ENCODE measurements around the gene GALR3. TPM values are rescaled to one million over a fixed set of nuclear protein-coding genes. Genes with fewer than 3 reads are reported as not detected.
"Not testable (repeated sequence)": the region's sequence is repeated elsewhere in the genome, so short reads cannot be mapped to it uniquely, and the experiment has no call there.

The GALR3 gene
- total and polyA plus RNA-seq, 5 experiments from 2014 or later, result not detected

DNA sequence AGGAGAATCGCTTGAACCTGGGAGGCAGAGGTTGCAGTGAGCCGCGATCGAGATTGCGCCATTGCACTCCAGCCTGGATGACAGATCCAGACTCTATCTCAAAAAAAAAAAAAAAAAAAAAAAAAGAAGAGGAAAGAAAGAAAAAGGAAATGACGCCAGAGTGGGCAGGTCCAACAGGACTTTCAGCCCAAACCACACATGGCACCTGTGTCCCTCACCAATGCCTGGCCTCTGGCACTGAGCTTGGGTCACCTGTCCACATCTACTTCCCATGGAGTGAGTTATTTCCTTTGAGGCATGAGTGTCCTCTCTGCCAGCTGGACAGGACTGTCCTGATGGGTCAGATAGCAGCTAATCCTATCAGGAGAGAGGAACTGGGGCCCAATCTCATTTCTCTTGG is 30.7 kb upstream of the GALR3 start:
- Mint-ChIP-seq H3K36me3 (no peaks in the 10 kb centered on the region), H3K4me3 (no peak overlapping the region), H3K9me3 (no peaks in the 10 kb centered on the region), H3K4me1 (no peaks in the 10 kb centered on the region), H3K27ac (no peak overlapping the region), H3K27me3 (peaks cover 0 to 2% (median 0%) of the 10 kb centered on the region in 5 donors)
- no peak for DNase-seq
- ATAC-seq, result no peak
- POLR2A ChIA-PET, result interaction anchor here (0.7 kb wide), 1 partner anchor 48 kb away, joined by 3 read pairs; no protein-coding TSS in a partner anchor

DNA sequence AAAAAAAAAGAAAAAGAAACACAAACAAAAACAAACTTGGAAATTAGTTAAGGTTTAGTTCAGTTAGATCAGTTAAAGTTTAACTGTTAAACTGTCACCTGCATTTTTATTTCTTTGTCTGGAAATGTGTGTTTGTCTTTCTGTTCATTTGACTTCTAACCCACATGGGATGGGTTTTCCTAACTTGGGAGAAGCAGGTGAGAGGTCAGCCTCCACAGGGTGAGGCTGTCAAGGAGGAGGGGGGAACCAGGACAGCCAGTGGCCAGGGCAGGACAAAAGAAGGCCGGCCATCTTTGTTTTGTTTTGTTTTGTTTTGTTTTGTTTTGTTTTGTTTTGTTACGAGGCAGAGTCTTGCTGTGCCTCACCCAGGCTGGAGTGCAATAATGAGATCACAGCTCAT is 28.8 kb upstream of the GALR3 start:
- no peak for ATAC-seq
- H3K9me3 Mint-ChIP-seq, result no peaks in the 10 kb centered on the region
- H3K36me3 Mint-ChIP-seq, result no peaks in the 10 kb centered on the region
- H3K4me1 Mint-ChIP-seq, result peaks cover 0 to 2% (median under 1%) of the 10 kb centered on the region in 4 donors
- POLR2A ChIA-PET, result interaction anchor here (0.6 kb wide), 1 partner anchor 232 kb away, joined by 3 read pairs; no protein-coding TSS in a partner anchor
- no peak overlapping the region for H3K27ac Mint-ChIP-seq
- no peak for DNase-seq
- H3K4me3 Mint-ChIP-seq, result no peak overlapping the region
- peaks cover 0 to 1% (median 0%) of the 10 kb centered on the region in 5 donors for H3K27me3 Mint-ChIP-seq

DNA sequence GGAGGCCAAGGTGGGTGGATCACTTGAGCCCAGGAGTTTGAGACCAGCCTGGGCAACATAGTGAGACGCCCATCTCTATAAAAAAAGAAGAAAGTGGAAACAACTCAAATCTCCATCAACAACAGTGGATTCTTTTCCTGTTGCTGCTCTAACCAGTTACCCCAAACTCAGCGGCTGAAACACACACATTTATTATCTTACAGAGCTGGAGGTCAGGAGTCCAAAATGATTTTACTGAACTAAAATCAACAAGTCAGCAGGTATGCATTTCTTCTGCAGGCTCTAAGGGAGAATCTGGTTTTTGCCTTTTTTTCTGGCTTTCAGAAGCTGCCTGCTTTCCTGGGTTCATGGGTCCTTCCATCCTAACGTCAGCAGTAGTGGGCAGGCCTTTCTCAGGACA is 27.1 kb upstream of the GALR3 start:
- peaks cover 0 to 6% (median 0%) of the 10 kb centered on the region in 5 donors for H3K27me3 Mint-ChIP-seq
- DNase-seq (no peak), ATAC-seq (no peak)
- POLR2A ChIA-PET, result no interaction called here
- no peaks in the 10 kb centered on the region for H3K9me3 Mint-ChIP-seq
- H3K36me3 Mint-ChIP-seq, result no peaks in the 10 kb centered on the region
- peaks cover 0 to 2% (median under 1%) of the 10 kb centered on the region in 4 donors for H3K4me1 Mint-ChIP-seq
- peak overlapping the region in 1 of 10 donors; percentile 69 for H3K27ac Mint-ChIP-seq
- H3K4me3 Mint-ChIP-seq, result no peak overlapping the region

DNA sequence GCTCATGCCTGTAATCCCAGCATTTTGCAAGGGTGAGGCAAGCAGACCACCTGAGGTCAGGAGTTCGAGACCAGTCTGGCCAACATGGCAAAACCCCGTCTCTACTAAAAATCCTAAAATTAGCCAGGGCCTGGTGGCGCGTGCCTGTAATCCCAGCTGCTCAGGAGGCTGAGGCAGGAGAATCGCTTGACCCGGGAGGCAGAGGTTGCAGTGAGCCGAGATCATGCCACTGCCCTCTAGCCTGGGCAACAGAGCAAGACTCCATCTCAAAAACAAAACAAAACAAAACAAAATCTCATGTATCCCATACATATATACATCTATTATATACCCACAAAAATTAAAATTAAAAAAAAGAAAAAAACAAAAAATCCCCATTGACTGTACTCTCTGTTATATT is 25.9 kb upstream of the GALR3 start:
- DNase-seq, H3K4me1 Mint-ChIP-seq, H3K4me3 Mint-ChIP-seq, H3K9me3 Mint-ChIP-seq, H3K36me3 Mint-ChIP-seq, ATAC-seq, H3K27ac Mint-ChIP-seq, POLR2A ChIA-PET, H3K27me3 Mint-ChIP-seq: not testable (repeated sequence)

DNA sequence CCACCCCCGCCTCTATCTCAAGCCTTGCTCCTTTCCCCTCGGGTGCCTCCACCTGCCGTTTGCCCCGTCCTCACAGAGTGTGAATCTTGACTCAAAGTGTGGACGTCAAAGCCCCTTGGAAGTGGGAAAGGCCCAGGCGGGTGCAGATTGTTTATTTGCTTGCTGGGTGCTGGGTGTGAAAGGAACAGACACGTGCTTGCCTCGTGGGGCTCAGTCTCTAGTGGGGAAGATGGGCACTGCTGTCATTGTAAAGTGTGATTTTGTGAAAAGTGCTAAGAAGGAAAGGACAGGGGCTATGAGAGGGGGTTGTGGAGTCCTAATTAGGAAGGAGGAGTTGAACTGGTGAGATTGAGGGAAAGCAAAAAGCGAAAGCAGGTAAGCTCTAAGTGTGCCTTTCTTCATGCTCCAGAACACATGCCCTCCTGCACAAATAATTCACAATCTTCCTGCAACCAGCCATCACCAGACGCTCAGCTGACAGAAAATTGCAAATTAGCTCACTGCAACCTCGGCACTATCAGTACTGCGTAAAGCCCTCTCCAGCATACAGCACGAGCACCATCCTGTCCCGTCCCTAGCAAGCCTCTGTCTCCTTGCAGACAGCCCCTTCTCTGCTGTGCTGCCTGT is 25.2 kb upstream of the GALR3 start:
- ATAC-seq, result no peak
- Mint-ChIP-seq H3K27ac (peak overlapping the region in 2 of 10 donors; percentile 9 to 18), H3K27me3 (peaks cover 2 to 12% (median 7%) of the 10 kb centered on the region in 5 donors), H3K9me3 (no peaks in the 10 kb centered on the region), H3K4me3 (peak overlapping the region in 1 of 10 donors; percentile 30), H3K36me3 (no peaks in the 10 kb centered on the region), H3K4me1 (peaks cover 6 to 10% (median 8%) of the 10 kb centered on the region in 4 donors)
- POLR2A ChIA-PET, result no interaction called here
- no peak for DNase-seq

DNA sequence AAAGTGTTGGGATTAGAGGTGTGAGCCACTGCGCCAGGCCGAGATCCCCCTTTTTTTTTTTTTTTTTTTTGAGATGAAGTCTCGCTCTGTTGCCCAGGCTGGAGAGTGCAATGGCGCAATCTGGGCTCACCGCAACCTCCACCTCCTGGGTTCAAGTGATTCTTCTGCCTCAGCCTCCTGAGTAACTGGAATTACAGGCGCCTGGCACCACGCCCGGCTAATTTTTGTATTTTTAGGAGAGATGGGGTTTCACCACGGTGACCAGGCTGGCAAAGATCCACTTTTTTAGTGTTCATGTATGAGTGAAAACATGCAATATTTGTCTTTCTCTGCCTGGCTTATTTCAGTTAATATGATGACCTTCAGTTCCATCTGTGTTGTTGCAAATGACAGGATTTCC is 23.2 kb upstream of the GALR3 start:
- H3K9me3 Mint-ChIP-seq, H3K27ac Mint-ChIP-seq, POLR2A ChIA-PET, H3K4me3 Mint-ChIP-seq, H3K36me3 Mint-ChIP-seq, DNase-seq, ATAC-seq: not testable (repeated sequence)
- peaks cover 11 to 24% (median 18%) of the 10 kb centered on the region in 4 donors for H3K4me1 Mint-ChIP-seq
- H3K27me3 Mint-ChIP-seq, result peaks cover 11 to 21% (median 18%) of the 10 kb centered on the region in 5 donors

DNA sequence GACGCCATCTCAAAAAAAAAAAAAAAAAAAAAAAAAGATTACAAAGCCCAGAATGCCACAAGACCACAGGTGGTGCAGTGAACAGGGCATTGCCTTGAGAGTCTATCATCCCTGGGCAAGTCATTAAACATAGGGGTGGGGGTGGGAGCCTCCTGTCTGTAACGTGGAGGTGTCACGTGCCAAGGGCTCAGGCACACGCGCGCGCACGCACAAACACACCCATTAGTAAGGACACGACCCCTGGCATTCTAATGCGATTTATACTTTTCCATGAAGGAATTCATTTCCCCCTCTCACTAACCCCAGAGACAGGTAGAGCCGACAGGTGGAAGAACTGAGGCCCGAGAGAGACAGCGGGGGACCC is 21.3 kb upstream of the GALR3 start:
- peak in 1 of 2 donors; percentile 30 for ATAC-seq
- peaks cover 16 to 38% (median 35%) of the 10 kb centered on the region in 5 donors for H3K27me3 Mint-ChIP-seq
- peaks cover 18 to 42% (median 33%) of the 10 kb centered on the region in 4 donors for H3K4me1 Mint-ChIP-seq
- H3K9me3 Mint-ChIP-seq, result peaks cover 0 to 2% (median 0%) of the 10 kb centered on the region in 9 donors
- H3K36me3 Mint-ChIP-seq, result peaks cover 0 to 3% (median 0%) of the 10 kb centered on the region in 3 donors
- DNase-seq, result no peak
- H3K4me3 Mint-ChIP-seq, result peak overlapping the region; percentile 62 to 86 (median 78)
- POLR2A ChIA-PET, result interaction anchor here (1.2 kb wide), 1 partner anchor 9 kb away, joined by 4 read pairs; no protein-coding TSS in a partner anchor
- H3K27ac Mint-ChIP-seq, result peak overlapping the region in 3 of 10 donors; percentile 43 to 83 (median 57)

DNA sequence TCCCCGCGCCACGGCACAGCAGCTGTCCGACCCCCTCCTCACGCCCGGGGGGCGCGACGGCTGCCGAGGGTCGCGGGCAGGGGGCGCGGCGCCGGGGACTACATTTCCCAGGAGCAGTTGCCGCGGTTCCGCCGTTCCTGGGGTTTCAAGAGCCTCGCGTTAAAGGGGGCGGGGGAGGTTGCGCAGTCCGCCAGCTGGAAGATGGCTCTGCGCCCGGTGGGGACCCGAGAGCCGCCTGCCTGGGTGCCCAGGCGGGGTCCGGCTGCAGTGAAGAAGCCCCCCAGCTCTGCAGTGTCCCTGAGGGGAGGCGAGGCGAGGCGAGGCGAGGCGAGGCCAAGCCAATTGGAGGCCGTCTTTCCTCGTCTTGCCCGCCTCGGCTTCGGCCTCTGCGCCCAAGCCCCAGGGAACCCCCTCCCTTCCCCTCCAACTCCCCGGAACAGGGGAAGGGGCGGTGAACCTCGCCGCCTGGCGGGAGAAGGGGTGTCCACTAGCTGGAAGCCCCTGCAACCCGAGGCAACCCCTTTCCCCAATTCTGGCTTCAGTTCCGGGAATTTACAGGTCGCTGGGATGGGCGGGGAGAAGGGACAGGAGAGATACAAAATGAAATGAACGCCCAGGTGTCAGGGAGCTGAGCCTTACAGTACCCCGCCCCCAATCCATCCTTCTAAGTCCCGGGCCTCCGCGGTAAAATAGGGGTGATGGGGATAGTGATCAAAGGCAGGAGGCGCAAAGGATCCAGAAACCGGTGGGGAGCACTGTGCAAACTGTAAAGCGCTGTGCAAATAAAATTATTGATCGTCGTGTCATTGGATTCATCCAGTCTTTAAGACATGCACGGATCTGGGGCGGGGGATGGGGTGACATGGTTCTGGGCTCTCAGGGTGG is 20.6 kb upstream of the GALR3 start:
- Mint-ChIP-seq H3K36me3 (peaks cover 0 to 3% (median 0%) of the 10 kb centered on the region in 3 donors), H3K27me3 (peaks cover 16 to 39% (median 38%) of the 10 kb centered on the region in 5 donors), H3K4me1 (peaks cover 20 to 43% (median 36%) of the 10 kb centered on the region in 4 donors), H3K9me3 (peaks cover 0 to 2% (median 0%) of the 10 kb centered on the region in 9 donors), H3K27ac (no peak overlapping the region), H3K4me3 (peak overlapping the region; percentile 57 to 86 (median 79))
- POLR2A ChIA-PET, result interaction anchor here (1.2 kb wide), 1 partner anchor 9 kb away, joined by 4 read pairs; no protein-coding TSS in a partner anchor
- no peak for DNase-seq
- peak in 1 of 2 donors; percentile 31 for ATAC-seq

GRCh38 chr22:37803195-37803638 is 20.0 kb upstream of the GALR3 start:
- POLR2A ChIA-PET, result no interaction called here
- Mint-ChIP-seq H3K36me3 (peaks cover 0 to 3% (median 0%) of the 10 kb centered on the region in 3 donors), H3K27ac (no peak overlapping the region), H3K4me3 (peak overlapping the region; percentile 57 to 83 (median 76)), H3K9me3 (peaks cover 0 to 2% (median 0%) of the 10 kb centered on the region in 9 donors), H3K4me1 (peaks cover 18 to 47% (median 38%) of the 10 kb centered on the region in 4 donors), H3K27me3 (peaks cover 17 to 44% (median 40%) of the 10 kb centered on the region in 5 donors)
- DNase-seq, result no peak
- no peak for ATAC-seq

DNA sequence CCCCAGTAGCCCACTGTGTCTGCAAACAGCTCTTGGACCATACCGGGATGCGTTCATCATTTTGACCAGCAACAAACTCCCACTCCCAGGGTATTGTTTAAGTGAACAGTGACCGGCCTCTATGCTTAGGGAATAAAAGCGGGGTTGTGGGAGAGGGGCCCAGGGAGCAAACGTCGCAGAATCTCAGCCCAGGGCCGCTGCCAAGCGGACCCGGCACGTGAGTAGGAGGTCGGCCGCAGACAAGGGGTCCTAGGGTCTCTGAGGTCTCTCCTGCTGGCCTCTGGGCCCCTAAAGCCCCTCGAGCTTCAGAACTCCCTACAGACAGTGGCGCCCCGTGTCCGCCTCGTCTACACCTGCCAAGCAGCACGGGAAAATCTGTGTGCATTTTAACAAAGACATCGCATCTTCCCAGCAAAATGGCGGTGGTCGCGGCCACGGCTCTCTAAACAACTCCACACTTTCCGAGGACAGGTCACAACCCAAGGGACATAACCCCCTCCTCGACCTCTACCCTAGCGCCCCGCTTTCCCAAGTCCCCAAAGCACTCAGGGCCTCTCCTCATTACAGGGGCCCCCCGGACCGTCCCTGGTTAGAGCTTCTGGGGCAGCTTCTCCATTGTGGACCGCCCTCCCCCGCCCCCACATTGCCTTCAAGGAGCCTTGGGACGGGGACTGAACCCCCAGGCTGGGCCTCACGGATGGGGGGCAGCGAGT is 19.4 kb upstream of the GALR3 start:
- Mint-ChIP-seq H3K4me1 (peaks cover 18 to 51% (median 43%) of the 10 kb centered on the region in 4 donors), H3K36me3 (peaks cover 0 to 3% (median 0%) of the 10 kb centered on the region in 3 donors), H3K4me3 (peak overlapping the region; percentile 49 to 80 (median 61)), H3K27ac (peak overlapping the region in 4 of 10 donors; percentile 25 to 84 (median 60)), H3K27me3 (peaks cover 18 to 50% (median 42%) of the 10 kb centered on the region in 5 donors), H3K9me3 (peaks cover 0 to 2% (median 0%) of the 10 kb centered on the region in 9 donors)
- POLR2A ChIA-PET, result no interaction called here
- DNase-seq, result no peak
- ATAC-seq, result no peak

GRCh38 chr22:37804352-37804880 is 18.8 kb upstream of the GALR3 start:
- H3K4me1 Mint-ChIP-seq, result peaks cover 18 to 51% (median 44%) of the 10 kb centered on the region in 4 donors
- peak in 1 of 2 donors; percentile 9 for ATAC-seq

More at GRCh38 chr22:37804352-37804880, 18.8 kb upstream of the GALR3 start:
- peaks cover 0 to 2% (median 0%) of the 10 kb centered on the region in 9 donors for H3K9me3 Mint-ChIP-seq
- POLR2A ChIA-PET, result no interaction called here
- peaks cover 0 to 3% (median 0%) of the 10 kb centered on the region in 3 donors for H3K36me3 Mint-ChIP-seq
- peak overlapping the region; percentile 50 to 80 (median 58) for H3K4me3 Mint-ChIP-seq
- no peak for DNase-seq
- H3K27ac Mint-ChIP-seq, result peak overlapping the region in 3 of 10 donors; percentile 24 to 70 (median 25)
- peaks cover 22 to 53% (median 46%) of the 10 kb centered on the region in 5 donors for H3K27me3 Mint-ChIP-seq
